A172 (cell line): ENCODE data around the gene SASS6. TPM values are rescaled to one million over a fixed set of nuclear protein-coding genes. Genes with fewer than 3 reads are reported as not detected.

Source experiments
- DNase-seq: peaks from one replicate; pipeline ENCODE4 v3.0.0-alpha.2; 2015; ENCODE audit warnings: low spot score
- total RNA-seq: library from RNA; depleted of rRNA; stranded (reverse); fragments of >200 nt; shearing (Covaris generic); gene quantifications from 2 replicates; pipeline ENCODE4 v1.2.3, GENCODE V29; 2014; rRNA removed

Gene SASS6, protein sequence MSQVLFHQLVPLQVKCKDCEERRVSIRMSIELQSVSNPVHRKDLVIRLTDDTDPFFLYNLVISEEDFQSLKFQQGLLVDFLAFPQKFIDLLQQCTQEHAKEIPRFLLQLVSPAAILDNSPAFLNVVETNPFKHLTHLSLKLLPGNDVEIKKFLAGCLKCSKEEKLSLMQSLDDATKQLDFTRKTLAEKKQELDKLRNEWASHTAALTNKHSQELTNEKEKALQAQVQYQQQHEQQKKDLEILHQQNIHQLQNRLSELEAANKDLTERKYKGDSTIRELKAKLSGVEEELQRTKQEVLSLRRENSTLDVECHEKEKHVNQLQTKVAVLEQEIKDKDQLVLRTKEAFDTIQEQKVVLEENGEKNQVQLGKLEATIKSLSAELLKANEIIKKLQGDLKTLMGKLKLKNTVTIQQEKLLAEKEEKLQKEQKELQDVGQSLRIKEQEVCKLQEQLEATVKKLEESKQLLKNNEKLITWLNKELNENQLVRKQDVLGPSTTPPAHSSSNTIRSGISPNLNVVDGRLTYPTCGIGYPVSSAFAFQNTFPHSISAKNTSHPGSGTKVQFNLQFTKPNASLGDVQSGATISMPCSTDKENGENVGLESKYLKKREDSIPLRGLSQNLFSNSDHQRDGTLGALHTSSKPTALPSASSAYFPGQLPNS
- 11.9 and 13.7 TPM in 2 replicates for total RNA-seq

DNA sequence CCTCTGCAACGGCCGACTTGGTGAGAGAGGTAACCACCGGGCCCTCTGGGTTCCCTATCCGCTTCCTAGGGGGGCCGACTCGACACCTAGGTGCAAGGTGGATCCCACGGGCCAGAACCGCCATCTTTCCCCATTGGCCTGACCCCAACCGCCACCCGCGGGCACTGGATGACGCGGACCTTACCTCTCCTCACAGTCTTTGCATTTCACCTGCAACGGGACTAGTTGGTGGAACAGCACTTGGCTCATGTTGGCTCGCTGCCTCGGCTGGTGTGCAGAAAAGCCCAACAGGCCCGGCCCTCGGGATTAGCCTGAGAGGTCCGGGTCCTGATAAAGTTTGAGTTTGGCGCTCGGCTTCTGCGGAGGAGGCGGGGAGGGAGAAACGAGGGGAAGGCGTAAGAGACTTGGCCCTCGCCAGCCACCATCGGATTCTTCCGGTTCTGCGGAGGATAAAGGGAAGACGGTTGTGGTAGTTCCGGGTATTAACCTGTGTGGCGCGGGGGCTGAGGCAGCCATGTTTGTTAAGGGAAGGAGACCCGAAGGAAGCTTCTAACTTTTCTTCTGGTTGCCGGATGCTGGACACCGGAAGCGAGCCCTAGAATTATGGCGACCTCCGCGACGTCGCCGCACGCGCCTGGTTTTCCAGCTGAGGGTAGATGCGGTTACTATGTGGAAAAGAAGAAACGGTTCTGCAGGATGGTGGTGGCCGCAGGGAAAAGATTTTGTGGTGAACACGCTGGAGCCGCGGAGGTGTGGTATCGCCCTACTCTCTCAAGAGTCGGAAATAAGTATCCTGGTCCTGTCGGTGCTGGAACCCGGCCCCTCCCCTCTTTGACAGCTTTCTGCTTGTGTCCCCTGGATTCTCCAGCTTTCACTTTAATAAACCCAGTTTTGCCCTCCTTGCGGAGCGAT, at the start of gene SASS6, which contains the start of gene TRMT13:
Gene SASS6 (minus strand): TSS at position 365 of the 912 bp plus-strand sequence. CDS start 116 bp downstream, at position 249.
Gene TRMT13 (plus strand): TSS at position 598 of the 912 bp plus-strand sequence. CDS start 6 bp downstream, at position 604.
- peak; percentile 97 for DNase-seq

DNA sequence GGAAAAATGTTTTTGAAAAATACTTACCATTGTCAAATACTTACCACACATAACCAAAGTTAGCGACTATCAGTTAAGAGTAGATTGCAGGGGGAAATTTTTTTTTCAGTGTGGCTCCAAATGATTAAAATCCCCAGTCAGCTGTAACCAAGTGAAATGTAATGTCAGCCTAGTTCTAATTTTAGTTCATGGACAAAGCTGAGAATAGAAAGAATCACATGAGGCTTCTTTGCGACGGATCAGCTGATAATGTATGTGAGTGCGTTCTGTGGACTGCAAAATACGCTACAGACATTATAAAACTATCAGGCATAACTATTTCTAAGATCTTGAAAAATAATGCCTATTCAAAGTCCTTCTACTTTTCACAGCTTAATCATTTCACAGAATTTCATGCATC, 45.4 kb upstream of the SASS6 start, which contains the start of gene LRRC39:
Gene LRRC39 (minus strand): TSS at position 166 of the 400 bp plus-strand sequence. CDS start 9,740 bp downstream, outside the sequence.
- DNase-seq = no peak

DNA sequence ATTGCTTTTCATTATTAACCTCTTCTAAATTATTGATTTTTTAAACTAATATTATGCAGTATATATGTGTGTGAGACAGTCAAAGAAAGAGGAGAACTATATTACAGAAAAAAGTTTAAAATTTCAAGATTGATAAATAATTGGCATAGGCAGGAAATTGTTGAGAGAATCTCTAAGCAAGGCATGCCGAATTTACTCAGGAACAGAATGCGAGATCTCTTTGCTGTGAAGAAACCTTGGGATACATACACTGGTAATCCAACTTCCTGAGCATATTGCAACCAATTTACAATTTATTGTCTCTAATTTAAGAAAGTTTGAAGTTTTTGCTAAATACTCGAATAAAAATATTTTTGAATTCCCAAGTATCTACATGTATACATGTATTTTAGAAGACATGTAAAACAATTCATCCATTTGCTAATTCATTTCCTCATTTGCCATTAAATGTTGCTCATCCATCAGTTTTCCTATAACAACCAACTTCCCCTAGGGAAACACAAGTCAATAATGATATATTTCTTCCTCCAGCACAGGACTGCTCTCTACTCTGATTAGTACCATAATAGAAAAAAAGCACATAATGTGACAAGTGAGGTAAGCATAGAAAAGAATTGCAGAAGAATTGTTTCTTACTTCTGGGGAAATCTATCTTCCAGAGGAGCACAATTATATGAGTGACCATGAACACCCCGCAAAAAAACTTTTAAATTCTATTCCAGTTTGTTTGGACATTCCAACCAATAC, 44.7 kb upstream of the SASS6 start:
- no peak for DNase-seq

DNA sequence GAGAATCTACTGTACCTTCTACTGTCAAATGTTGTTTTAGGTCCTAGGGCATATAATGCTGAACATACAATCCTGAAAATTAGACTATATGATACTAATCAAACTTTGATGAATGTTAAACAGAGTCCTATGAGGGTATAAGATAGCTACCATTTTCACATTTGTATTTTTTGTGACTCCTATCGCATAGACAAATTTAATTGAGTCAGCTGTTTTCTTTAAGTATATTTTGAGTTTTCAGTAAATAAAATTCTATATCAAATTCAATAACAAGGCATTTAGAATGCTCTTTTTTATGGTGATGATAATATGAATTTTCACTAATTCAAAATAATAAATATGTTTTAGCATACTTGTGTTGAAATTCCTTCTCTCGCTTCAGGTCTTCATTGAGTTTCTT, 35.3 kb upstream of the SASS6 start:
- DNase-seq = no peak

DNA sequence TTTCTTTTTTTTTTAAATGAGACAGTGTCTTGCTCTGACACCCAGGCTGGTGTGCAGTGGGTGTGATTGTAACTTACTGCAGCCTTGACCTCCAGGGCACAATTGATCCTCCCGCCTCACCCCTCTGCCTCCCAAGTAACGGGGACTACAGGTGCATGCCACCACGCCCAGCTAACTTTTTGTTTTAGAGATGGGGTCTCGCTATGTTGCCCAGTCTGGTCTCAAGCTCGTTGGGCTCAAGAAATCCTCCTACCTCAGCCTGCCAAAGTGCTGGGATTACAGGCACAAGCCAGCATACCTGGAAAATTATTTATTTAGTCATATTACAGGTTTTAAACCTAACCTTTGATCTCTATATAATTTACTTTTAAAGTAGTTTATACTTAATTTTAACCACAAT, 32.0 kb upstream of the SASS6 start:
- DNase-seq = no peak

DNA sequence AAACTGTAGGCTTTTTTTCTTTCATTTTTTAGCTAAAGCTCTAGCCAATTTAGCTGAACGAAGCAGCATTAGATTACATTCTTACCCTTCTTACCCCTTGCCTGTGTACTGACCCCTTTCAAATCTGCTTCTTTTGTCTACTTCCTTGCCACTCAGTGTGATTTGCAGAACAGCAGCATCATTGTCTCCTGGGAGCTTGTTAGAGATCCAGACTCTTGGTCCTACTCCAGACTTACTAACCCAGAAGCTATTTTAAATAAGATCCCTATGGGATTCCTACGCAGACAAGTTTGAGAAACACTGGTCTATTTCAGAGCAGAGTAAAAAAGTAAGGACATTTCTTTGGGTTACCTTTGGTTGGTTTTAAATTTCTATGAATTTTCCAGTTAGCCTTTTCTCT, 31.5 kb upstream of the SASS6 start:
- no peak for DNase-seq

DNA sequence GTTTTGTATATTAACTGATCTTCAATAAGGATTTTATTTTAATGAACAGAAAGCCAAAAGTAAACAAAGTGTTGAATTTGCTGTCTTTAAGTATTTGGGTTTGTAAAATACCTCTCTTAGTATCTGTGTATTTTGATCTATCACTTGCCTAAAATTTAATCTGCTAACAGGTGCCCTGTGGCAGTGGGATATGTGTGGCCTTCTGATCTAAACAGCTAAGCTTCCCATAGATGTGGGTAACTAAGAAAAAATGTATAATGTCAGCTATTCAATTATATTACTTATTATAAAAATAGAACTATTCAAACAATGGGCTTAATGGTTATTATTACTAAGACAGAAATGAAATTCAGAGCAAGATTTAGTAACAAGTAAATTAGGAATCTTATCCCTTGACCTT, 30.2 kb upstream of the SASS6 start:
- DNase-seq = no peak

DNA sequence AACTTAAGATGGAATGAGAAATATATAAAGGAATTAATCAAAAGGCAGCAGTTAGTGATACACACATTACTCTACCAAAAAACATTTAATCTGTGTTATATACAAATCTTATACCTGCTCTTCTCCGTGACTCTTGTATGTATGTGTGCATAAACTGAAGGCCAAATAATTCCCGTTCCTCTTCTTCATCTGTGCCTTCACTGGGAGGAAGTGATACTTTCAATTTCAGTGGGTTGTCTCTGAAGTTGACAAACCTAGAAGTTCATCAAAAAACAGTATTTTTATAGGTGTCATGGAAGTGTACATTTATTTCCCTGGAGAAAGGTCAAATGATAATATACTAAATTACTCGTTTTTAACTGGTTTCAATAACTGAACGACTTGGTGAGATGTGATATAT, 19.5 kb upstream of the SASS6 start:
- DNase-seq = no peak

DNA sequence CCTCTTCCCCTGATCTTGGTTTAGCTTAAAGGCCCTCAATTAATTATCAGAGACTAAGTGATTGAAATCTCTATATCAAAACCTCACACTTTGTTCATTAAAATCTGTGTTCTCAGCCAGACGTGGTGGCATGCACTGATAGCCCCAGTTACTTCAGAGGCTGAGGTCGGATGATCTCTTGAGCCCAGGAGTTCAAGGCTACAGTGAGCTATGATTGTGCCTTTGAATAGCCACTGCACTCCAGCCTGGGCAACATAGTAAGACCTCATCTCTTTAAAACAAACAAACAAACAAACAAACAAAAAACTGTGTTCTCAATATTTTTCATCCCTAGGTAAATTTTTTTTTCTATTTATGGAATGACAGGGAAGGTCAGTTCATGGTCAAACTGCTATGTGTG, 18.9 kb upstream of the SASS6 start:
- DNase-seq = no peak

DNA sequence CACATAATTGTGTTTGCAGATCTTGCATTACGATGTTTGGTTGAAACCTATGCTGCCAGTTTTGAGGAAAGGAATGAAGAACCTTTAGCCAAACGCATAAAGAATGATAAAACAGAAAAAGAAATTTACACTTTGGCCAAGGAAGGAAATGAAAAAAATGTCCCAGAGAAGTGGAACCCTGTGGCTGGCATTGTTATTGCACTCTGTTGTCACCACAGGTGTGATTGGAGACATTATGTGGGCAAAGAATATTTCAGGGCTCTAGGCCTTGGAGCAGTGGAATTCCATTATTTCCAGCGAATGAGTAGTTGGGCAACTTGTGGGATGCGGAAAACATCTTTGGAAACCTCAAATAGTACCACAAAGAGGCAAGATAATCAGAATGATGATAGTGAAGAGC, 15.1 kb upstream of the SASS6 start:
- DNase-seq = no peak

DNA sequence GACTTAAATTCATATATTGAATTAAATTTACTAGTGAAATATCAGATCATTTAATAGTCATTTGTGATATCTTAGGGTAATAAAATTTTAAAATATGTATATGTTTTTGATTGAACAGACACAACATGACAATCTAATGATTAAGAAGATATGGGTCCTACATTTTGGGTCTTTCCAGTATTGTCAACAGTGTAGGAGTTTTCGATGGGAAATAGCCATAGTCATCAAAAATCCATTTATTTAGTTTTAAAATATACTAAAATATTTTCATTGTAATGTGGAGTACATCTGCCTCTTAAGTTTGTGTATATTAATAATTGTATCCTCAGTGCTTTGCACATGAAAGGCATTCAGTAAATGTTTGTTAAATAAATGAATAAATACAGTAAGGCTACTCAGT, 14.2 kb upstream of the SASS6 start:
- no peak for DNase-seq

DNA sequence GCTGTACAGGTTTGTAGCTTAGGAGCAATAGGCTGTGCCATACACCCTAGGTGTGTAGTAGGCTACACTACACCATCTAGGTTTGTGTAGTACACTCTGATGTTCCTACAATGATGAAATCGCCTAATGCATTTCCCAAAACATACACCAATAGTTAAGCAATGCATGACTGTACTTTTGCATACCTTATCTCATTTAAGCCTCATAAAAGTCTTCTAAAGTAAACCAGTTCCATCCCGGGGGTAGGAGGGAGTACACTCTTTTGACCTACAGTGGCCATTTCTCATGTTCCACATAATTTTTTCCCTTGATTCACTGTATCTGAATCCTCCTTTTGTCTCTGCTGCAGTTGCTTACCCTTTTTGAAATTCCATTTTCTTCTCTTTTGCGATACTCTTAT, 12.4 kb upstream of the SASS6 start:
- no peak for DNase-seq

DNA sequence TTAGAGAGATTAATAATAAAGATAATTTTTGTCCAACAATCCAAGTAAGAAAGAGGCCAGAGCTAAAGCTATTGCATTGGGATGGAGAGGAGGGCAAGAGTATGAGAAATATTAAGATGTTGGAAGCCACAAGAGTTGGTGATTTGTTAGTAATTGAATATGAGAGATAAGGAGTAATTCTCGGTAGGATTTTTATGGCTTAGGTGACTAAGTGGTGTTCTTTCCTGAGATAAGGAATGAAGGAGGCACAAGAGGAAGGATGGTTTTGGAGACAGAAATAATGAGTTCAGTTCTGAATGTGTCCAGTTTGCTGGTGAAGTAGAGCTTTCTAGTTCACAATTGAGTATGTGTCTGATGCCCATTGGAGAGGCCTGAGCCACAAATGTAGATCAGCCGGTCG, 9.6 kb upstream of the SASS6 start:
- DNase-seq = no peak

DNA sequence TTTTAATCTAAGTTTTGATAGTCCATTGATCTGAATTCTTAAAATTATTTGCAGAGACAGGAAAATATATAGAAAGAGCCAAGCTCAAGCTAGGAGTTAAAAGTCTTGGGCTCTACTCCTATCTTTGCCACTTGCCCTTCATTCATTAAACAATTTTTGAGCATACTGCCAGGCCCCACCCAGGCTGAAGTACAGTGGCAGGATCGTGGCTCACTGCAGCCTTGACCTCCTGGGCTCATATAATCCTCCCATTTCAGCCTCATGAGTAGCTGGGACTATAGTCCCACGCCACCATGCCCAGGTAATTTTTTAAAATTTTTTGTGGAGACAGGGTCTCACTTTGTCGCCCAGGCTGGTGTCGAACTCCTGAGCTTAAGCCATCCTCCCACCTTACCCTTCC, 8.5 kb upstream of the SASS6 start:
- no peak for DNase-seq

DNA sequence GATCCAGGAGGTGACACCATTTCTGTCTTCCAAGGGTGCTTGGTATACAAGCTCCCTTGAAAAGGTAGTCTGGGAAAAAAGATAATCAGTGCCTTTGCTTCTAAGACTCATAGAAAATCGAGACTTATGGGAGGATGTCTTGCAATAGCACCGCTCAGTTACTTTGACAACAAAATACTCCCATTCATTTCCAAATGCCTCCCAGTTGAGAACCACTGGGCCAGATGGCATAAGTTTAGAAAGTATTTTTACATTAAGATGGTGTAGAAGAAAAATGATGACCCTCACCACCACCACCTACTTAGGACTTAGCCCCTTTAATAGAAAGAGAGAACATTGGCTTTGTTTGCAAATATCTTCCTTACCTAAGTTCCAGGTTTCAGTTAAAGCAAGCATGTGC, 4.9 kb upstream of the SASS6 start:
- no peak for DNase-seq

DNA sequence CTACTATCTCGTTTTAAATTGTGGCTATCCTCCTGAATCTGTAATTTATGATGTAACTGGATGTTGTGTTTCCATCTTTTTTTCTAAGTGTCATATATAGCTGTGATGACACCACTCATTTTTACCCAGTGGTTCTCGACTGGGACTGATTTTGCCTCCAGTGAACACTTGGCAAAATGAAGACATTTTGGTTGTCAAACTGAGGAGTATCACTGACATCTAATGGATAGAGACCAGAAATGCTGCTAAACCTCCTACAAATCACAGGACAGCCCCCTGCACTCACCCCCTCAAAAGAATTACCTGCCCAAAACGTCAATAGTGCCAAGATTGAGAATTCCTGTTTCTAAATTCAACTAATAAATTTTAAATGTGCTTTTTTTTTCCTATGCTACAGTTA, 2.1 kb upstream of the SASS6 start:
- no peak for DNase-seq

DNA sequence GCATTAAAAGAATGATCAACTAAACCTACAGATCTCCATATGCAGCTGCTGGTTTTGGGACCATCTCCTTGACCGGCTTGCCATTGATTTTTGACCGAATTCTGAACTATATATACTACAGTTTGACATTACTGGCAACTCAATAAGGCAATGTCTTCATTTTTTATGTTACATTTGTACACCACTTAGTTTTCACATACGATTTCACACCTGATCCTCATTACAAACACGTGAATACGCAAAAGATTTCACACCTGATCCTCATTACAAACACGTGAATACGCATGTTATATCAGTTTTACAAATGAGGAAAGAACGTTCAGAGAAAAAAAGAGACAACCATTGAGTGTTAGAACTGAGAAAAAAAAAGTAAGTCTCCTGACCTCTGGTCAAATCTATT, 1.1 kb downstream of the SASS6 start:
- no peak for DNase-seq

DNA sequence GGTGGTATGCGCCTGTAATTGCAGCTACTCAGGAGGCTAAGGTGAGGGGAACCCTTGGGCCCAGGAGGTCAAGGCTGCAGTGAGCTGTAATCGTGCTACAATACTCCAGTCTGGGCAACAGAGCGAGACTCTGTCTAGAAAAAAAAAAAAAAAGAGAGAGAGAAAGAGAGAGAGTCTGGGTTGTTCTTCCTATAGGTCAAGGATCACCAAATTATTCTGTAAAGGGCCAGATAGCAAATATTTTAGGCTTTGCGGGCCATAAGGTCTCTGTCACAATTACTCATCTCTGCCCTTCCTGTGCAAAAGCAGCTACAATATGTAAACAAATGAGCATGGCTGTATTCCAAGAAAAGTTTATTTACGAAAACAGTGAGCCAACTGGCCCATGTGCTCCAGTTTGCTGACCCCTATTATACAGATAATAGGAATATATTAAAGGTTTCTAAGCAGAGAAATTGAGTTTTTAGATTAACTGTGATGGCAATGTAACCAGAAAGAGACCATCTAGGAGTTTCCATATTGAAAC, 2.1 kb downstream of the SASS6 start:
- DNase-seq = no peak

DNA sequence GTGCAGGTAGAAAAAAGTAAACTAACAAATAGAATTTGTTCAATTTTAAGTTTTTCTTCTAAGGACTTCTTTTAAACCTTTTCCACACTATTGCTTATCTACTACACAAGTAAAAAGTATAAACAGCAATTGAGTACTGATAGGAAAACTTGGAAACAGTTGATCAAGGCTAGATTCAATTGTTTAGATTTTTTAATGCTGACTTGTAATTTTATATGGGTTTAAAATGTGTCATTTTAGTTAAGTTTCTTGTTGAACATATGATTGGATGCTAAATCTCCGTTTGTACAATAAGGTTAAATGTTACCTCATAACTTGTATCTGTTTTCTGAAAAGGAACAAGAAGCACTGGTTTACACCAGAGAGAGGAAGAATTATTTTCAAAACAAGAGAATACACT, 5.5 kb downstream of the SASS6 start:
- DNase-seq = no peak

DNA sequence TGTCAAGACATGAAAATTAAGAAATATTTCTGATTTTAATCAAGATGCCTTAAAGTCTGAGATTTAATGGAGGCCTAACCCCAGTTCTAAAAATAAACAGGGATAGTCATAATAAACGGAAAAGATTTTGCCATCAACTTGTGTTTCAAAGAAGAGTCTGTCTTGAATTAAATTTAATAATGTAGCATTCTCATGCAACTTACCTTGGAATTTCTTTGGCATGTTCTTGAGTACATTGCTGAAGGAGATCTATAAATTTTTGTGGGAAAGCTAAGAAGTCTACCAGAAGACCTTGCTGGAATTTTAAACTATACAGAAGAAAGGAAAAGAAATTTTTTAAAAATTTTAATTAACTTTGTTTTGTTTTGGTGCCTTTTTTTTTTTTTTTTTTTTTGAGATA, 10.6 kb downstream of the SASS6 start:
- DNase-seq = no peak

DNA sequence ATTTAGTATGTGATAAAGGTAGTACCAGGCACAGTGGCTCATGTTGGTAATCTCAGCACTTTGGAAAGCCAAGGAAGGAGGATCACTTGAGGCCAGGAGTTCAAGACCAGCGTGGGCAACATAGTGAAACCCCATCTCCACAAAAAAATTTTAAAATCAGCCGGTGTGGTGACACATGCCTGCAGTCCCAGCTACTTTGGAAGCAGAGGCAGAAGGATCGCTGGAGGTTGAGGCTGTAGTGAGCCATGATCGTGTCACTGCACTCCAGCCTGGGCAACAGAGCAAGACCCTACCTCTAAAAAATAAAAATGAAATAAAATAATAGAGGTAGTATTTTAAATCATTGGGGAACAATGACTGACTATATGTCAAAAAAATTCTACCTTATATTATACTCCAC, 17.2 kb downstream of the SASS6 start:
- DNase-seq = no peak
